GM13976 (cell line): ENCODE data around the gene FKBP6.
"Not testable (repeated sequence)": the region's sequence is repeated elsewhere in the genome, so short reads cannot be mapped to it uniquely, and the experiment has no call there.

Experiments used
- DNase-seq: peaks from one replicate; pipeline ENCODE4 v3.0.0; 2012; ENCODE audit warnings: low spot score
- in situ Hi-C: fragments of 300-500 bp; cut with MboI; formaldehyde crosslinking; loops from one replicate; pipeline ENCODE4 v1.12.0; 2022; ENCODE audit warnings: low sequenced_read_pairs, mixed read lengths, inconsistent platforms; ENCODE audit not compliant: unreplicated experiment
- TF ChIP-seq, protein P1 (sequence below): IDR thresholded peaks from 2 replicates; pipeline ENCODE4 v1.5.1; 2012; ENCODE audit warnings: borderline replicate concordance, mild to moderate bottlenecking; ENCODE audit not compliant: insufficient read depth; ENCODE audit errors: extremely low read depth, missing control alignments, control extremely low read depth

FKBP6 gene

GRCh38 chr7:73323434-73324080, 4.4 kb upstream of the FKBP6 start:
- DNase-seq, in situ Hi-C loops: not testable (repeated sequence)

DNA sequence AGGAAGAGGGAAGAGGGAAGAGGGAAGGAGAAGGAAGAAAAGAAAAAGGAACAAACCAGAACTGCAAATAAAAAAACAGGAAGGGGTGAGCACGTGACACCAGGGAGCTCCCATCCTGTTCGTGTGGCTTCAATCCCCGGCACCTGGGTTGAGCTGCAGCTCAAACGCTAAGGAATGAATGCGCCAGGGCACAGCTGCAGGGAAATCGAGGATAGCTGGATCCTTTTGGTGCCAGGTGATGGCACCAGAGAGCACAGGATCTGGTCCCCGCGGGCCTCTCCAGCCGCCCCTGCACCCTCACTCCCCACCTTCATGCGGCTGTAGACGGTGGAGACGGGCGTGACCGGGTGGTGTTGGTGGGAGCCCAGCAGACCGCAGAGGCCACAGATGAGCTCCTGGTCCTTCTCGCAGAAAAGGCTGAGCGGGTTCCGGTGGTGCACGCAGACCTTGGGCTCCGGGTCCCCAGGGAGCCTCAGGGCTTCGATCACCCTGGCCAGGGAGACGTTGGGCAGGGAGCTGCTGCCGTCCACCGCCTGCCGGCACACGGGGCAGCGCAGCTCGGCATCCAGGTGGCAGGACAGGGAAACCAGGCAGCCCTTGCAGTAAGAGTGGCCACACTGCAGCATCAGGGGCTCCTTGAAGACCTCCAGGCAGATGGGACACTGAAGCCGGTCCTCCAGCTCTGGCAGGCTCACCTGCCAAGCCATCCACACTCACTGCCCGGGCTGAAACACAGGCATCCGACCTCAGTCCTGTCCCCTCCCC, 3.7 kb upstream of the FKBP6 start:
- DNase-seq: peak; percentile 89
- TF ChIP-seq, protein P1, sequence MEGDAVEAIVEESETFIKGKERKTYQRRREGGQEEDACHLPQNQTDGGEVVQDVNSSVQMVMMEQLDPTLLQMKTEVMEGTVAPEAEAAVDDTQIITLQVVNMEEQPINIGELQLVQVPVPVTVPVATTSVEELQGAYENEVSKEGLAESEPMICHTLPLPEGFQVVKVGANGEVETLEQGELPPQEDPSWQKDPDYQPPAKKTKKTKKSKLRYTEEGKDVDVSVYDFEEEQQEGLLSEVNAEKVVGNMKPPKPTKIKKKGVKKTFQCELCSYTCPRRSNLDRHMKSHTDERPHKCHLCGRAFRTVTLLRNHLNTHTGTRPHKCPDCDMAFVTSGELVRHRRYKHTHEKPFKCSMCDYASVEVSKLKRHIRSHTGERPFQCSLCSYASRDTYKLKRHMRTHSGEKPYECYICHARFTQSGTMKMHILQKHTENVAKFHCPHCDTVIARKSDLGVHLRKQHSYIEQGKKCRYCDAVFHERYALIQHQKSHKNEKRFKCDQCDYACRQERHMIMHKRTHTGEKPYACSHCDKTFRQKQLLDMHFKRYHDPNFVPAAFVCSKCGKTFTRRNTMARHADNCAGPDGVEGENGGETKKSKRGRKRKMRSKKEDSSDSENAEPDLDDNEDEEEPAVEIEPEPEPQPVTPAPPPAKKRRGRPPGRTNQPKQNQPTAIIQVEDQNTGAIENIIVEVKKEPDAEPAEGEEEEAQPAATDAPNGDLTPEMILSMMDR: peak; percentile 57
- in situ Hi-C loops: not testable (repeated sequence)

DNA sequence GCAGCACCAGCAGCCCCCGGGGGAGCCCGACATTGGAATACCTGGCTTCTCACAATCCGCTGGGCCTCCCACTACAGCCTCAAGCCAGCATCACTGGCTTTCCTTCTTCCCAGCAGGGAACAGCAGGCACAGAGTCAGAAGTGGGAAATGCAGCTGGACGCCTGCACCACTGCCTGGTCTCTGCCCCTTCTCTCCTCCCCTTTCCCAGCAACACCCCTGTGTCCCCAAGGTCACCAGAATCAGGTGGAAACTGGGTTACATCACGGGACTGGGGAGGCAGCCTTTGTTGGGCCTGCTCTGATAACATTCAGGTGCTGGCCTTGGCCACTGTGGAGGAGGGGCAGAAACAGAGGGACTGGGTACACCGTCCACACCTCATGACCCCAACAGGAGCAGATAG, 2.5 kb upstream of the FKBP6 start:
- in situ Hi-C loops: not testable (repeated sequence)

GRCh38 chr7:73327449-73327848, 512 bp upstream of the FKBP6 start:
- in situ Hi-C loops, DNase-seq: not testable (repeated sequence)

More for the DNA sequence above, 2.5 kb upstream of the FKBP6 start:
- DNase-seq: not testable (repeated sequence)

GRCh38 chr7:73328696-73329095, 735 bp downstream of the FKBP6 start:
- in situ Hi-C loops: no loop called here
- TF ChIP-seq, protein P1: no peak
- no peak for DNase-seq

GRCh38 chr7:73329861-73330581, 2.1 kb downstream of the FKBP6 start:
- TF ChIP-seq, protein P1: no peak
- no peak for DNase-seq
- in situ Hi-C loops: no loop called here

GRCh38 chr7:73330772-73331171, 2.8 kb downstream of the FKBP6 start:
- no peak for DNase-seq
- in situ Hi-C loops: no loop called here
- TF ChIP-seq, protein P1: no peak

- TF ChIP-seq, protein P1: no peak
- in situ Hi-C loops: no loop called here
- no peak for DNase-seq
Observed at GRCh38 chr7:73332447-73332846, 4.5 kb downstream of the FKBP6 start.
